Measurements from ENCODE around the gene TCF15.
"Not testable (repeated sequence)": the region's sequence is repeated elsewhere in the genome, so short reads cannot be mapped to it uniquely, and the experiment has no call there.

Gene TCF15

GRCh38 chr20:588476-588875, 21.6 kb downstream of the TCF15 start:
- in situ Hi-C loops (cut with HindIII; ENCODE audit: low sequenced_read_pairs), result no loop called here

GRCh38 chr20:584971-585301, 25.2 kb downstream of the TCF15 start:
- in situ Hi-C loops (cut with HindIII; ENCODE audit: low sequenced_read_pairs), result no loop called here

GRCh38 chr20:584161-584970, 25.7 kb downstream of the TCF15 start:
- in situ Hi-C loops (cut with HindIII; ENCODE audit: low sequenced_read_pairs), result no loop called here

- in situ Hi-C loops (cut with HindIII; ENCODE audit: low sequenced_read_pairs), result no loop called here
These were observed 27.9 kb downstream of the TCF15 start for GRCh38 chr20:582204-582603.

DNA sequence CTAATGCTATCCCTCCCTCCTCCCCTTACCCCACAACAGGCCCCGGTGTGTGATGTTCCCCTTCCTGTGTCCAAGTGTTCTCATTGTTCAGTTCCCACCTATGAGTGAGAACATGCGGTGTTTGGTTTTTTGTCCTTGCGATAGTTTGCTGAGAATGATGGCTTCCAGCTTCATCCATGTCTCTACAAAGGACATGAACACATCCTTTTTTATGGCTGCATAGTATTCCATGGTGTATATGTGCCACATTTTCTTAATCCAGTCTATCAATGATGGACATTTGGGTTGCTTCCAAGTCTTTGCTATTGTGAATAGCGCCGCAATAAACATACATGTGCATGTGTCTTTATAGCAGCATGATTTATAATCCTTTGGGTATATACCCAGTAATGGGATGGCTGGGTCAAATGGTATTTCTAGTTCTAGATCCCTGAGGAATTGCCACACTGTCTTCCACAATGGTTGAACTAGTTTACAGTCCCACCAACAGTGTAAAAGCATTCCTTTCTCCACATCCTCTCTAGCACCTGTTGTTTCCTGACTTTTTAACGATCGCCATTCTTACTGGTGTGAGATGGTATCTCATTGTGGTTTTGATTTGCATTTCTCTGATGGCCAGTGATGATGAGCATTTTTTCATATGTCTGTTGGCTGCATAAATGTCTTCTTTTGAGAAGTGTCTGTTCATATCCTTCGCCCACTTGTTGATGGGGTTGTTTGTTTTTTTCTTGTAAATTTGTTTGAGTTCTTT, 31.0 kb downstream of the TCF15 start:
- in situ Hi-C loops (cut with HindIII; ENCODE audit: low sequenced_read_pairs), result not testable (repeated sequence)

DNA sequence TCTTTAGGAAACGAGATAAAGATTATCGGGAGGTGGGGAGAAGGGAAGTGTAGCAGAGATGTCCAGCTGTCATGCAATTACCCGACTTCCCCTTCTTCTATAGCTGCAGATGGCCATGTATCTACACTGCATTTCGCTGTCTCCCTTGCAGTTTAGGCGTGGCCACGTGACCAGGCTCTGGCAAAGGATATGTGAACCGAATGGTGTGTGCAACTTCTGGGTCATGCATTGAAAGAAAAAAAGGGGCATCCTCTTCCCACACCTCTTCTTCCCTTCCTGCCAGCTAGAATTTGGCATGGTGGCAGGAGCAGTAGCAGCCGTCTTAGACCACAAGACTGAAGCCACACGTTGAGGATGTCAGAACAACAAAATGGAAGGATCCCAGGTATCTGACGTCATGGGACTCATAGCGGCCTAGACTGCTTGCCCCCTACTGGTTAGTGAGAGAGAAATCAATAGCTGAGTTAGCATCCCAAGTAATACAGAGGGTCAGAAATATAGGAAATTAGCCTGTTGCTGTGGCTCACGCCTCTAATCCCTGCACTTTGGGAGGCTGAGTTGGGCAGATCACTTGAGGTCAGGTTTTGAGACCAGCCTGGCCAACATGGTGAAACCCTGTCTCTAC, 32.8 kb downstream of the TCF15 start:
- in situ Hi-C loops (cut with HindIII; ENCODE audit: low sequenced_read_pairs), result no loop called here

DNA sequence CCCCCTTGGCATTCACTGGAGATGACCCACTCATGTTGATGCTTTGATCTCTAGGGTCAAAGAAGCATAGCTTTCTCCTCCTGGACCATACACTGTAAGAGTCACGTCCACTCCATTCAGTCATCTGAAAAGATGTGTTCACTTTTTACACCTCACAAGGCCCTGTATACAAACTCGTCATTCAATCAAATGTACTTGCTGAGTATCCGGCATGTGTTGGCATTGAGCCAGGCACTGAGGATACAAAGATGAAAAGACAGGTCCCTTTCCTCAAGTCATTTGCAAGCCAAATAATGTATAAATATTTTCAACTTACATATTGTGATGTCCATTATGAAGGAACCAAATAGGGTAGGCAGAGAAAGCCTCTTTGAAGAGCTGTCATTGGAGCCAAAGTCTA, 34.0 kb downstream of the TCF15 start:
- in situ Hi-C loops (cut with HindIII; ENCODE audit: low sequenced_read_pairs), result no loop called here

GRCh38 chr20:575230-575629, 34.9 kb downstream of the TCF15 start:
- in situ Hi-C loops (cut with HindIII; ENCODE audit: low sequenced_read_pairs), result no loop called here

DNA sequence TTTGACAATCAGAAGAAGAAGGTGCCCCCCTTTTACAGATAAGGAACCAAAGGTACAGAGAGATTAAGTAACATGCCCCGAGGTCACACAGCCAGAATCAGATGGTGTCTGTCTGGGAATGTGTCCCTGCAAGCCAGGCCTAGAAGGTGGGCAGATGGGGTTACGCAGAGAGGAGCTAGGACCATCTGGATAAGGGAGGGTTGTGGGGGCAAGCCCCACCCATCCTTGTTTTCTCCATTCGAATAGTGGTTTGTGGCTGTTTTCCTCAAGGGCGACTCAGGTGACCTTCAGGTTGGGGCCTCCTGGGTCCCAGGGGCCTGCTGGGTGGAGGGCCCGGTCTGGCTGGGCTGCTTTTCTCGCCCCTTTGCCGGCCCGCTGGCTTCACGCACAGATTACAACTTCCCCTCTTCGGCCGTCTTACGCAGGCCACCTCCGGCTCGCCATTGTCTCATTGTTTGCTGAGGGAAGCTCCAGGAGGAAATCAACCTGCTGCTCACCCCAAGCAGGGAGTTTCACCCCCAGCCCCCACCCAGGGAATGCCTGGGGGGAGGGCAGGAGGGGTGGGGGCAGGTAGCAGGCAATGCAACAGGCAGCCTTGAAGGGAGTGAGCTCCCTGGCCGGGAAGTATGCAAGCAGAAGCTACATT, 35.7 kb downstream of the TCF15 start:
- in situ Hi-C loops (cut with HindIII; ENCODE audit: low sequenced_read_pairs), result no loop called here

DNA sequence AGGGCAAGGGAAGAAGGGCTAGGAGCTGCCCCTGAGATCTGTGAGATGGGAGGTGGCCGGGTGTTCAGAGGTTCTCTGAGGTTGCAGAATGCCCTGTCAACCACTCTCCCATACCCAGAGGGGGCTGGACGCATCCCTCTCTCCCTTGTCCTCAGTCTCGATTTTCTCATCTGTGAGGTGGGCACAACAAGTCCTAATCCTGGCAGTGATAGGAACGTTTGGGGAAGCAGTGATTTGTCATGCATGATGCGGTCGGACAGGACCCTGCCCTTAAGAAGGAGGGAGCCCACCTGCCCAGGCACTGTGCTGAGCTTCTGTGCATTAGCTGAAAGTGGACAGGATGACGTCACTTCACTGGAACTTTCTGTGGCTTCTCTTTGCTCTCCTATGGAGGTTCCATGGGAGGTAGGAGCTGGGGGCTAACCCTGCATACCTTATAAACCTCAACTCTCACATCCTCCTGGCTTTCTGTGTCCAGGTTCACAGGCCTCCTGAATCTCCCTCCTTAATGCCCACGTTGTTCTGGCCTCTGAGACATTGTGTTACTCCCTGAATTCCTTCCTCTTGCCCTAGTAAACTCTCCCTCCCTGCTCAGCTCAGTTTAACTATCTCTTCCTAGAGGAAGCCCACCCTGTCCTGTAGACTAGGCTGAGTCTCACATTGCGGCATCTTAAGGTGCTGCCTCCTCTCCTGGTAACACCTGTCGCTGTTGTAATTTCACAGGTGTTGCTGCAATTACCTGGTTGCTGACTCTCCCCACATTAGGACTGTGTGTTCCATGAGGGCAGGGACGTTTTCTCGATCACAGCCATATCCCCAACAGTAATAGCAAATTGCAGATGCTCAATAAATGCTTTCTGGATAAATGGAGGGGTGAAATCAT, 36.5 kb downstream of the TCF15 start:
- in situ Hi-C loops (cut with HindIII; ENCODE audit: low sequenced_read_pairs), result no loop called here

- in situ Hi-C loops (cut with HindIII; ENCODE audit: low sequenced_read_pairs), result no loop called here
These were observed 37.4 kb downstream of the TCF15 start for GRCh38 chr20:572727-573126.

DNA sequence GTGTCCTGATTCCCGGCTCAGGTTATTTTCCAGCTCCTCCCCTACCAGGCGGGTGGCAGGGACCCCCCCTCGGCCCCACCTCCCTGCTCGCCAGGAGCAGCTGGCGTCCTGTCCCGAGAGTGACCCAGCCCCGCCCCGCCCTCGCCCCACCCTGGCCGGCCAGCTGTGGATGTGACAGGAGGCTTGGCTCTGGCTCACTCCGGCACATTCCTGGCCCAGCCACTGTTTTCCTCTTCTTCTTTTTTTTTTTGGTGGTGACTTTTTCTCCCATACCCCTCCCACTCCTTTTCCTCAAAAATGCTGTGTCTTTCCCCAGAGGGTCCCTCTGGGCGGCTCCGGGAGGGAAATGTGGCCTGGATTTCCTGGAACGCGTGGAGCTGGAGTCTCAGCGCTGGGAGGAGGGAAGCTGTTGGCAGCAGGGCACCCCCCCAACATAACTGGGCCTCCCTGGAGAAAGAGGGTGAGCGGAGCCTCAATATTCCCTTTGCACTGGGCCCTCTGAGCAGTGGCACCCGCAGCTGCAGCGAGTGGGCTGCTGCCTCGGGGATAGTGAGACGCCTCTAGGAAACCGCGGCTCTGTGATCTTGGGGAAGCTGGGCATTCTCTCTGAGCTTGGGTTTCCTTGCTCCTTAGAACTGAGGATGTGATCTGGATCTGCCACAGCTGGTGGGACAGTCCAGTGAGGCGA, 38.2 kb downstream of the TCF15 start:
- in situ Hi-C loops (cut with HindIII; ENCODE audit: low sequenced_read_pairs), result no loop called here

DNA sequence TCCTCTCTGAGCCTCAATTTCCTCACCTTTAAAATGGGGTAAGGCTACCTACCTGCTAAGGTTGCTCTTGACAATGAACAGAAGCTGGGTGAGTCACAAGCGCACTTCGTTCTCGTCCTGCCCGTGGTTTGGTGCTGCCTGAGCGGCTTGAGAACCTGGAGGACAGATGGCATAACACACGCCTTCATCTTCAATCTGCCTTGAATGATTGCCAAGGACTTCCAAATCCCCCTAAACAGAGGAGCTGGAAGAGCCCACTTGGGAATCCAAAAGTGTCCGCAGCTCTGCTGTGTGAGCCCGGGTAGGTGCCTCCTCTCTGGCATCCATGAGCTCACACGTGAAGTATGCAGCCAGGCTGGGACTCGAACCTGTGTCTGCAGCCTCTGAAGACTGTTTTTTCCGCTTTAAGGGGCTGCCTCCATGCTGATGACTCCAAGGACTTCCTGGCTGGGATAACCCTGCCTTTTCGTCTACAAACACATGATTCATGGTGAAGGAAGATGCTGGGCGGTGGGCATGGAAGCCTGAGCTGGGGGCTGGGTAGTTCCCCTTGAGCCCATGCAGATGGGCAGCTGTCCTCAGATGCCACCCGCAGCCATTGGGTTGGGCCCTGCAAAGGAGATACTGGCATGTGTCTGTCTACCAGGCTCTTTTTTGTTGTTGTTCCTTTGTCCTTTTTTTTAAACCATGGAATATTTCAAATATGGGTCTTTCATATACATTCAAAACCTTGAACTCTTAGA, 41.3 kb downstream of the TCF15 start:
- in situ Hi-C loops (cut with HindIII; ENCODE audit: low sequenced_read_pairs), result loop anchor here (5.0 kb wide), 1 partner anchor 78 kb away; no protein-coding TSS in a partner anchor

DNA sequence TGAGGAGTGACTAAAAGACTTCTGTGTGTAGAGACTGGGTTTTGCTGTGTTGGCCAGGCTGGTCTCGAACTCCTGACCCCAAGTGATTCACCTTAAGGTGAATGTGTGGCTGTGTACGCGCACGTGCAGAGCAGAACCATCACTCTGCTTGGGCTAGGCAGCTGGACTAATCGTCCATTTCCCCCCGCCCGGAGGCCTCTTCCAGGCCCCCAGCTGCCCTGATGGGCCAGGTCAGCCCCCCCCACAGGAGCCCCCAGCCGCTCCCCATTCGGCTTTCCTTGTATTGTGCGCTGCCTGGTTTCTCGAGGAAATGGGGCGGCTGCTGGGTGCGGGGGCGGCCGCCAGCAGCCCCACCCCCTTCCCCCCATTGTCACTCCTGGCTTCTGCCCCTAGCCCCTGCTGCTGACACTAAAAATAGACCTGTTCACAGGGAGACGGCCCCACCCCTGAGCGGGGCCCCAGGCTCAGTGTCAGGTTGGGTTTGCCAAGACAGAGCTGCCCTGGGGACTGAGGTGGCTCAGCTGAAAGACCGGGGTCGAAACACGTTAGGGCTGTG, 41.9 kb downstream of the TCF15 start:
- in situ Hi-C loops (cut with HindIII; ENCODE audit: low sequenced_read_pairs), result loop anchor here (5.0 kb wide), 1 partner anchor 79 kb away; no protein-coding TSS in a partner anchor

- in situ Hi-C loops (cut with HindIII; ENCODE audit: low sequenced_read_pairs), result loop anchor here (5.0 kb wide), 1 partner anchor 38 kb away; no protein-coding TSS in a partner anchor
These were observed 45.9 kb downstream of the TCF15 start for GRCh38 chr20:564192-564591.

GRCh38 chr20:563187-563586, 46.9 kb downstream of the TCF15 start:
- in situ Hi-C loops (cut with HindIII; ENCODE audit: low sequenced_read_pairs), result loop anchor here (5.0 kb wide), 1 partner anchor 39 kb away; no protein-coding TSS in a partner anchor

- in situ Hi-C loops (cut with HindIII; ENCODE audit: low sequenced_read_pairs), result loop anchor here (5.0 kb wide), 1 partner anchor 40 kb away; no protein-coding TSS in a partner anchor
These were observed 47.7 kb downstream of the TCF15 start for GRCh38 chr20:562232-562897.
